Nephron progenitor cell (in vitro differentiated cells): ENCODE measurements around the gene ATP9A.

ENCODE experiments used
- DNase-seq: peaks from one replicate; pipeline ENCODE4 v3.0.0; 2021
- H3K27ac Mint-ChIP-seq: 2 replicates; pipeline ENCODE4 v1.8.0; 2021; ENCODE audit warnings: mild to moderate bottlenecking, moderate library complexity, mixed read lengths
- H3K27me3 Mint-ChIP-seq: 2 replicates; pipeline ENCODE4 v1.8.0; 2021; ENCODE audit warnings: mild to moderate bottlenecking, low read depth, mixed read lengths; ENCODE audit not compliant: poor library complexity
- H3K36me3 Mint-ChIP-seq: 2 replicates; pipeline ENCODE4 v1.8.0; 2021; ENCODE audit warnings: low read depth, mixed read lengths
- H3K4me1 Mint-ChIP-seq: 2 replicates; pipeline ENCODE4 v1.8.0; 2021; ENCODE audit warnings: mixed read lengths
- H3K4me3 Mint-ChIP-seq: 2 replicates; pipeline ENCODE4 v1.8.0; 2021; ENCODE audit warnings: mild to moderate bottlenecking, moderate library complexity, mixed read lengths
- H3K9me3 Mint-ChIP-seq: 2 replicates; pipeline ENCODE4 v1.8.0; 2021; ENCODE audit warnings: mild to moderate bottlenecking, moderate library complexity, mixed read lengths
- CTCF ChIP-seq: fragments of 200-600 bp; sonication (generic); IDR thresholded peaks from 2 replicates; pipeline ENCODE4 v1.5.0; 2021; ENCODE audit warnings: antibody characterized with exemption

The ATP9A gene

GRCh38 chr20:51640743-51641142 lies 127.4 kb downstream of the ATP9A start:
- TF ChIP-seq CTCF = no peak
- no peak for DNase-seq
- H3K27me3 Mint-ChIP-seq = no peaks in the 10 kb centered on the region
- H3K36me3 Mint-ChIP-seq = peaks cover 13% of the 10 kb centered on the region
- H3K9me3 Mint-ChIP-seq = no peaks in the 10 kb centered on the region
- H3K27ac Mint-ChIP-seq = no peak overlapping the region
- H3K4me1 Mint-ChIP-seq = peaks cover 41% of the 10 kb centered on the region
- no peak overlapping the region for H3K4me3 Mint-ChIP-seq

GRCh38 chr20:51639206-51639832 lies 128.9 kb downstream of the ATP9A start:
- Mint-ChIP-seq H3K4me3 (no peak overlapping the region), H3K4me1 (peaks cover 34% of the 10 kb centered on the region), H3K27ac (no peak overlapping the region), H3K27me3 (no peaks in the 10 kb centered on the region), H3K9me3 (no peaks in the 10 kb centered on the region), H3K36me3 (peaks cover 9% of the 10 kb centered on the region)
- TF ChIP-seq CTCF = peak; percentile 90
- peak; percentile 91 for DNase-seq

- no peak for TF ChIP-seq CTCF
- no peak for DNase-seq
- H3K36me3 Mint-ChIP-seq = peaks cover 9% of the 10 kb centered on the region
- H3K9me3 Mint-ChIP-seq = no peaks in the 10 kb centered on the region
- H3K27me3 Mint-ChIP-seq = no peaks in the 10 kb centered on the region
- H3K4me3 Mint-ChIP-seq = no peak overlapping the region
- no peak overlapping the region for H3K27ac Mint-ChIP-seq
- H3K4me1 Mint-ChIP-seq = peaks cover 18% of the 10 kb centered on the region
Measured at GRCh38 chr20:51637241-51637640, 130.9 kb downstream of the ATP9A start.

- H3K4me3 Mint-ChIP-seq = no peak overlapping the region
- peaks cover 9% of the 10 kb centered on the region for H3K36me3 Mint-ChIP-seq
- H3K27ac Mint-ChIP-seq = no peak overlapping the region
- H3K9me3 Mint-ChIP-seq = no peaks in the 10 kb centered on the region
- no peak for DNase-seq
- no peaks in the 10 kb centered on the region for H3K27me3 Mint-ChIP-seq
- H3K4me1 Mint-ChIP-seq = peaks cover 19% of the 10 kb centered on the region
- no peak for TF ChIP-seq CTCF
Measured at GRCh38 chr20:51636123-51636522, 132.1 kb downstream of the ATP9A start.

- Mint-ChIP-seq H3K4me3 (no peak overlapping the region), H3K27ac (peak overlapping the region; percentile 47), H3K36me3 (peaks cover 13% of the 10 kb centered on the region), H3K9me3 (no peaks in the 10 kb centered on the region), H3K4me1 (peaks cover 19% of the 10 kb centered on the region), H3K27me3 (no peaks in the 10 kb centered on the region)
- no peak for DNase-seq
- TF ChIP-seq CTCF = no peak
Measured at GRCh38 chr20:51635680-51636079, 132.5 kb downstream of the ATP9A start.

GRCh38 chr20:51634877-51635276 lies 133.3 kb downstream of the ATP9A start:
- Mint-ChIP-seq H3K27ac (no peak overlapping the region), H3K4me3 (no peak overlapping the region), H3K27me3 (no peaks in the 10 kb centered on the region), H3K4me1 (peaks cover 13% of the 10 kb centered on the region), H3K36me3 (peaks cover 18% of the 10 kb centered on the region), H3K9me3 (no peaks in the 10 kb centered on the region)
- no peak for DNase-seq
- TF ChIP-seq CTCF = no peak
